Testis (tissue), 2 donors: ENCODE data around the gene KLHL29.

ENCODE experiments used
- POLR2A ChIP-seq: fragments of 450-650 bp; IDR thresholded peaks from one replicate; pipeline ENCODE4 v1.6.1; 2017; ENCODE audit warnings: antibody characterized with exemption, mild to moderate bottlenecking, moderate library complexity
- TF ChIP-seq, protein P1 (sequence below), 3 experiments: fragments of 450-650 bp in 2 of 3; fragments of 200-600 bp in 1 of 3; sonication (generic) in 1 of 3; IDR thresholded peaks; one replicate each; pipeline ENCODE4 v1.5.1; 2016 to 2019; ENCODE audit warnings: antibody characterized with exemption in 3 of 3, mild to moderate bottlenecking in 2 of 3, moderate library complexity in 1 of 3

DNA sequence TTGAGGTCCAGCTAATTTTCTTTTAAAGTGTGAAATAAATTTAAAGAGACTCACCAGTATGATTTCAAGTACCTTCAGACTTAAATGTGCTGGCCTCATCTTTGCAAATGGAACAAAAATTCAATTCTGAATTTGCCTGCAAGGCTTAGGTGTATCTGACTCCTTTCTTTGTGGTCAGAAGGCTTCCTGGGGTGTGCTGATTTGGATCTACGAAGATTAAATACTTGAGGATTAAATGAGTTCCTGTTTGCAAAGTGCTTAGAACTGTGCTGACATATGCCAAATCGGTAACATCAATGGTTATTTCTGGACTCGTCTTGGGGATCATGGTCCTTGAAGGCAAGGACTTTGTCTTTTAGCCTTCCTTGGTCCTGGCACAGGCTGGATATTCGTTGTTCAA, 9.7 kb downstream of the KLHL29 start:
- TF ChIP-seq, protein P1, sequence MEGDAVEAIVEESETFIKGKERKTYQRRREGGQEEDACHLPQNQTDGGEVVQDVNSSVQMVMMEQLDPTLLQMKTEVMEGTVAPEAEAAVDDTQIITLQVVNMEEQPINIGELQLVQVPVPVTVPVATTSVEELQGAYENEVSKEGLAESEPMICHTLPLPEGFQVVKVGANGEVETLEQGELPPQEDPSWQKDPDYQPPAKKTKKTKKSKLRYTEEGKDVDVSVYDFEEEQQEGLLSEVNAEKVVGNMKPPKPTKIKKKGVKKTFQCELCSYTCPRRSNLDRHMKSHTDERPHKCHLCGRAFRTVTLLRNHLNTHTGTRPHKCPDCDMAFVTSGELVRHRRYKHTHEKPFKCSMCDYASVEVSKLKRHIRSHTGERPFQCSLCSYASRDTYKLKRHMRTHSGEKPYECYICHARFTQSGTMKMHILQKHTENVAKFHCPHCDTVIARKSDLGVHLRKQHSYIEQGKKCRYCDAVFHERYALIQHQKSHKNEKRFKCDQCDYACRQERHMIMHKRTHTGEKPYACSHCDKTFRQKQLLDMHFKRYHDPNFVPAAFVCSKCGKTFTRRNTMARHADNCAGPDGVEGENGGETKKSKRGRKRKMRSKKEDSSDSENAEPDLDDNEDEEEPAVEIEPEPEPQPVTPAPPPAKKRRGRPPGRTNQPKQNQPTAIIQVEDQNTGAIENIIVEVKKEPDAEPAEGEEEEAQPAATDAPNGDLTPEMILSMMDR (IDR thresholded peaks at IDR 0.05), result no peak
- TF ChIP-seq POLR2A, result no peak
